ENCODE data around the gene CNDP2.
A peak's percentile ranks its signal among the peaks of the same experiment; 100 is the strongest.

Gene CNDP2

DNA sequence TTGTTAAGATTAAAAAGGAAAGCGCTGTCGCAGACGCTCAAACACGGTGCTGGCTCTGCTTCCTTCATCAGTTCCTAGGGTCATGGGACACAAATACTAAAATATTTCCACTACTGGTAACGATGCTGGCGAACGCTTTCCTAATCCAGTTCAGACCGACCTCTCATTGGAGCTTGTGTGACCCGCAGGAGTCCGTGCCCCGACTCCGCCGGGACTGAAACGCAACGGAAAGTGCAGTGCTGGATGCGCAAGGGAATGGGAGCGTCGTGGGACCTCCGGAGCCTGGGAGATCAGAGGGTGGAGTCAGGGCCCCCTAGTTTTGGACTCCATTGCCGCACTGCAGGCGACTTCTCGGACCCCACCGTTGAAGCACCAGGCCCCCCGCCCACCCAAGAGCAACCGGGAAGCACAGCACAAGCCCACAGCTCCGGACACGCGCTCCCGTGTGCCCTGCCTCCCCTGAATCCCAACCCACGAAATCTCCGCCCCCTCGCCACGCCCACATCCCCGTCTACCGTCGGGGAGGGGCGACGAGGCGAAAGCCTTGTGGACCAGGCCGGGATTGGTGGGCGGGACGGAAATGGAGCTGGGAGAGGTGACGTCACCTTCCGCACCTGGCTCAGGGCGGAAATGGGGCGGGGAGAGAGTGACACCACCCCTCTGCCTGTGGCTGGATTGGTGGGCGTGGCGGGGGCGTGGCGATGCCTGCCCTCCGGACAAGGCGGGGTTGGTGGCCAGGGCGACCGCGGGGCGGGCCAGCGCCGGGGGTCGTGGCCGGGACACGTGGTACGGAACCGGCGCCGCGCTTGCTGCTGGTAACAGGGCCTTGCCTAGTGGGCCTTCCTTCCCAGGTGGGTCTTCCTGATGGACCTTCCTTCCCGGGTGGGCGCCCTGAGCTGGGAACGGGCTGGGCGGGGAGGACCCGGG lies at the start of gene CNDP2:
Gene CNDP2 (plus strand): TSS at position 783 of the 927 bp plus-strand sequence. CDS start 3,611 bp downstream, outside the sequence.
- FAIRE-seq: peak; percentile 97

DNA sequence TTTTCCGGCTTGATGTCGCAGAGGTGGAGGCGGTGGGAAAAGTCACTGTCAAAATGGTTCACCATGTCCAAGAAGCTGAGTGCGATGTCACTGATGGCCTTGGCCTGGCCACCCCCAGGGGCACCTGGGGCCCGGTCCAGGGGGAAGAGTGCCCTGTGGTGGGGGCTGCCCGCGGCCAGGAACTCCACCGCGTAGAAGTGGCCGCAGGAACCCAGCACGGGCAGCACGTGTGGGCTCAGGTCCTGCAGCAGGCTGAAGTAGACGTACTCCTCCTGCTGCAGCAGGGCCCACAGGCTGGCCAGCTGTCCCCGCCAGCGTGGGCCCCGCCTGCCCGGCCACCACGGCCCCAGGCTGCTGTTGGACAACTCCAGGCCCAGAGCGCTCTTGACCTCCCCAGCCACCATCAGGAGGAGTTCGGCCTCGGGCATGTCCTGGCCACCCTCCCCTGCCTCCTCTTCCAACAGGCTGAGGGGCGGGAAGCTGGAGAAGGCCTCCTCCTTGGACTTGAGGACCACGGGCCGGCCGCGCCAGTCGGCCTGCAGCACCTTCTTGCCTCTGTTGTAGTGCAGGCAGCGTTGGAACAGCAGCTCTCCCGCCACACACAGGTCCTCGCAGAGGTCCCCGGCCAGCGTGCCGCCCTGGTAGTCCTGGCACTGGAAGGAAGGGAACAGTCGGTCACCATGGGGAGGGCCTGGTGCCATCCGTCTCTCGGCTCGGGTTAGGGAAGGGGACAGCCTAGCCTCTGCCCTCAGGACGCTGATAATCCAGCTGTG lies 49.3 kb upstream of the CNDP2 start:
- no peak for FAIRE-seq

DNA sequence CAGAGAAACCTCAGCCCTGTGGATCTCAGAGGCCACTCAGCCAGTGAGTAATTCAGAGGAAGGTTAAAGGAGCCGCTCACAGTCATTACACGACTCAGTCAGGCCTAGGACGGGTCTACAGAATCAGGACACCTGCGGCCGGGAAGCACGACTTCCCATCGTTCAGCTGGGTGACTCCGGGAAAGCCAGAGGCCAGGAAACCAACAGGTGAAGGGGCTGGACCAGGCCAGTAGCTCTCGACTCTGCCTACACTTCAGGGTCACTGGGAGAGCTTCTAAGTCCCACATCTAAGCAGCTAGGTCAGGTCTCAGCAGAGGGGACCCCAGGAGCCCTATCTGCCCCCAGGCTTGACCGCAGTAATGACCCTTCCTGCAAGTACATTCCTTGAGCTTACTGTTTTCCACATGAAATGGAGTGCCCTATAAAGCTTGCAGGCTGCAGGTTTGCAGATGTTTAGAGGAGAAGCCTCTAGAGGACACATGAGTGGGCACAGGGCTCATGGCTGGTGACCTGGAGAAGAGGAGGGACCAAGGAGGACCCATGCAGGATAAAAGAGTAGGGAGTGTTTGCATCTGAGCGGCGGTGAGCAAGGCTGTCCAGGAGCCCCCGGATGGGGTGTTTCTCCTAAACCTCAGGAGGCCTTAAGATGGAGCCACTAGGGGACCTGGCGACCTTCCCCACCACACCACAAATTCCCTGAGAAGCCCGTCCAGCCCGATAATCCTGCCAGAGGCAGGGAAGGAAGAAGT lies 48.6 kb upstream of the CNDP2 start:
- no peak for FAIRE-seq

DNA sequence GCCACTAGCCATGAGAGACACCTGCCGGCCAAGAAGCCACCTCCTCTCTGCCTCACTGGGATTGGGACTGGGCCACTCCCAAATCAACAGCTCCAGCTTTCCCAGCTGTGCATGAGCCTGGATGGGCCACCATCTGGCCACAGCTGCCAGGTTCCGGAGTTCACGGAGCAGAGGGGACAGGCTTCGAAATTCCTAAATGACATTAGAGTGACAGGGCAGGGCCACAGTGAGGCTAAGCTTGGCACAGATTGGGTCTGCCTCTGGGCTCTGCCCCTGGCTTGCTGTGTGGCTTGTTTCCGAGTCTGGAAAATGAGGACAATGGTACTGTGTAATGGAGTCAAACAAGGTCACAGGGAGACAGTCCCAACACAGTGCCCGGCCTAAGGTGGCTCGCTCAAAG lies 45.5 kb upstream of the CNDP2 start:
- no peak for FAIRE-seq

DNA sequence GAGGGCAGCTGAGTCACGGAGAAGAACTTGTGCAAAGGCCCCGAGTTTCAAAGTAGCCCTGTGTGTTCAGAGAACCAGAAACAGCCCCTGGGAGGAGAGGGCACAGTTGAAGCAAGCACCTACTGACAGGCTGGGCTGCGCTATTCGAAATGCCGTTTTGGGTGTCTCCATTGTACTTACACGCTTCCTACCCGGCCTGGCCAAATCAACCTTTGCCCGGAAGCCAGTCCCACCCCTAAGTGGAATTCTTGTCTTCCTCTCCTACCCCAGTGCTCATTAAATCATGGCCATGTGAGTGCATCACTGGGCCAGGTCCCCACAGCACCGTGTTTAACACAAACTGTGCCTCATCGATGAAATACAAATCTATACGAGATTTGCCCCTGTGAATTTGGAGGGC lies 45.0 kb upstream of the CNDP2 start:
- FAIRE-seq: no peak

DNA sequence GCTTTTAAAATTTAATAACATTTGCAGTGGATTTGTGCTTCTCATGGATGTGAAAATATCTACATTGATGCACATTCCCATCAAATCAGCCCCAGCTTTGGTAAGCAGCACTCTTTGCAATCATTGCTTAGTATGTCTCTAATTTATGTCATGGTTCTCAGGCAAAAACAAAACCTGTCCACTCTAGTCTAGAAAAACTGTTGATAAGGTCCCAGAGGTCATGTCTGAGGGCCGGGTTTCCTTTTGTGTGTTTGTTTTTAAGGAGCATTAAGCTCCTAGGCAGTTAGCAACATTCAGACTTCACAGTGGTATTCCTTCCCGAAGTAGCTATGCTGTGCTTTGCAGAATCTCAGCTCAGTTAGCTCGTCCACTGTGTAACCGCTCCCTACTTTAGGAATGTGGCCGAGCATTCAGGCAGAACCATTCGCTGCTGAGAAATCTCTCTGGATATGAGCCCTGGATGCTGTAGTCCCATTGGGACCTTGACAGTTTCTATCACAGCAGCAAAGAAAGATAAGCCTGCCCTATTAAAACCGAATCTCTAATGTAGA lies 43.1 kb upstream of the CNDP2 start:
- no peak for FAIRE-seq

DNA sequence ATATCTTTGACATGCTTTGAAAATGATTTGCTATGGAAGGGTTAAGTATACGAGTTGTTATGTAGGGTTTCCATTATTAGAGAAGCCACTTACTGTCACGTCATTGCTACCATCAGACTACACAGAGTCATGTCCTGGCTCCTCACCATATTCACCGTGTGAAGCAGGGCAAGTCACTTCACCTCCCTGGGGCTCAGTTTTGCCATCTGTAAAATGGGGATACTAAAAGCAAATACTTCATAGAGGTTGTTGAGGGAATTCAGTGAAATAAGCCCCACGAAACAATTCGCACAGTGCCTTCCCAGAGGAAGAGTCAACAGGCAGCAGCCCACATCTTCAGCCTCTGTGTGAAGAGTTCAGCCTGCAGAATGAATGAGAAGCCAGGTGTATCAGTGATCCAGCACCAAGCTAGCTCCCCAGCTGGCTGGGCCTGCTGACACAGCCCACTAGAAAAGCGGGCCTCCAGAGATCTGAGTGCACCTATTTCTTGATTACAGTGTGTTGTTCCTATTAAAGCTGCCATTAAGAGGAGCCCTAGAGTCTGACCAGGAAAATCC lies 42.4 kb upstream of the CNDP2 start:
- no peak for FAIRE-seq

DNA sequence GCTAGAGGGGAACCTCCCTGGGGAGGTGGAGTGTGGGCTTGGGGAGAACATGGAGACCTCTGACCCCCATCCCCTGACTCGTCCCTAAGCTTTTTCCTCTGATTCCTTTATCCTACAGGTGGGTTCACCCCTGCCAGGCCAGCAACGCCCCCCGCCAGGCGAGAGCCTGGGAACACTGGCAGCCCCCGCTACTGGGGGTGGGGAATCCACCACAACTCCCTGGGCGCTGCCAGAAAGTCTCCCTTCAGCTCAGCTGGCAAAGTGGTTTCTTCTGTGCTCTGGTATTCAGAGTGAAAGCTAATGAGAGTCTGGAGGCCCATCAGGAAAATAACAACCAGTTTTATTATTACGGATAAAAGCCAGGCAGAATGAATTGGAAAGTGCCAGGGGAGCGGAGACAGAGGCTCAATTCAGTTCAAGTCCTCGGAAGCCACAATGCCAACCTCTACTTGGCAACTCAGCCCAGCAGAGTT lies 41.8 kb upstream of the CNDP2 start:
- no peak for FAIRE-seq

DNA sequence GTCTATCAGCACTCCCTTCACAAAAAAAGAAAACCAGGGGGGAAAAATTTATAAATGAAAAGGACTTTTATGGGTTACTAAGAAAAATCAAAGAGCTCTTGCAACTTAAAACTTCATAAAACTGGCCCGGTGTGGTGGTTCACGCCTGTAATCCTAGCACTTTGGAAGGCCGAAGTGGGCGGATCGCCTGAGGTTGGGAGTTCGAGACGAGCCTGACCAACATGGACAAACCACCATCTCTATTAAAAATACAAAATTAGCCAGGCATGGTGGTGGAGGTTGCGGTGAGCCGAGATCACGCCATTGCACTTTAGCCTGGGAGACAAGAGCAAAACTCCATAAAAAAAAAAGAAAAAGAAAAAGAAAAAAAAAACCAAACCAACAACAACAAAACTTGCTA lies 40.8 kb upstream of the CNDP2 start:
- FAIRE-seq: no peak

DNA sequence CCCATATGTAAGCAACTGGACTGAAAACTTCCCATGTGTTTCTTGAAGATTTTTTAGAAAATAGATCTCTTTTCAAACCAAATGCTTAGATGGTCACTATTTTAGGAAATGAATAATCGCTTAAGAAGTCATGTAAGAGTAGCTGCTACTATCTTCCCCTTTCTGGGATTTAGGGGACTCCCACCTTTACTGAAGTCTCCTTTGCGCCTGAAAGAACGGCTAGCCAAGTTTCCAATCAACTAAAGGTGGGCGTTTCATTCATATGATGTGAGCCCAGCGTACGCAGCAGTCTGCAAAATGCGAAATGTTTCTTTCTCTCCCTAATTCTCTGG lies 40.2 kb upstream of the CNDP2 start:
- FAIRE-seq: no peak

DNA sequence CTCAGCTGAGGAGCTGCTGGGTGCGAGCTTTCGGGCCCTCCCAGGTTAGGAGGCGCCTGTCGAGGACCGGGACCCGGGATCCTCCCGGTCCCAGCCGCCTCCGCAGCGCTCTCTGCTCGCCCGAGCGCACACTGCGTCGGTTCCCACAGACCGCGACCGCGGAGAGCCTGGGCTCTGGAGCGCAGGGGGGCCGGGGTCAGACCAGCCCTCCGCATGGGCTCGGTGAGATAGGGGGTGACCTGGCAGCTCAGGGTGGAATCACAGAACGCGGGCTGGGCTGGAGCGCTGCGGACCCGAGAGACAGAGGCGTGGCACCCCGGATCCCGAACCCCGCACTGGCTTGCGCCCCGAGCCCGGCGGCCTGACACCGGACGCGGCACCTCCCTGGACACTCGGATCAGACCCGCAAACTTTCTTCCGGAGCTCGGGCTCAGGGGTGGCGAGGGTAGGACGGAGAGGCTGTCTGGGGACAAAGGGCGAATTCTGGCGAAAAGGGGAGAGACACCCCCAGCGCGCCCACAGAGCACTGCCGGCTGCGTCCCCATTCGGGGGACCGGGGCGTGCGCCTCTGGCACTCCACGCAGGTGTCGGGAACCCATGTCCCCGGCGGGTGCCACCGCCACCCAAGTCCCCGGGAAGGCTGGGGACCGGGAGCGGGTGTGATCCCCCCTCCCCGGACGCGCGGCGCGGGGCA lies 39.7 kb upstream of the CNDP2 start:
- no peak for FAIRE-seq

DNA sequence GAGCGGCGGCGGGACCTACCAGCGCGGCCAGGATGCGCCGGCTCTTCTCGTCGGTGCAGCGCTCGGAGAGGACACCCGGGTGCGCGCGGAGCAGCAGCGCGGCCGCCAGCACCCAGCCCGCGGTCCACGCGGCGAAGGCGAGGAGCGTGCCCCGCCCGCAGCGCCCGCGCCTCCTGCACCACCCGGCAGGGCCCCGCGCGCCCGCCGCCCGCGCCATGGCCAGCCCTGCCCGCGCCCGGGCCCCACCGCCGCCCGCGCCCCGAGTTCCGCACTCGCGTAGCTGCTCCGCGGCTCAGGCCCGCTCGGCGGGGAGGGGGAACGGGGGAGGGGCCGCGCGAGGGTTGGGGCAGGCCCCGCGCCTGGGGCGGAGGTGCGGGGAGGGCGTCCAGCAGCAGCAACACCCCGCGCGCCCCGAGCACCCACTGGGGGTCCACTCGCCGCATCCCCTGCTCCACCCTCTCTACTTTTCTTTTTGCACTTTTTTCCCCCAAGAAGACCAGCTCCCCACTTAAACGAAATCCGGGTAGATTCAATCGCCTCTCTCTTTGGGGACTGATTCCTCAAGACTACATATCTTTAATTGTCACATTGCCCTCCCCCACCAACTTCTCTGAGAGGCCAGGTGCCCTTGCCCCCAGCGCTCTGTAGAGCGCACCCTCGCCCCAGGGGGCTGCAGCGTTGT lies 39.0 kb upstream of the CNDP2 start, which contains the start of gene DIPK1C:
Gene DIPK1C (minus strand): TSS at position 266 of the 682 bp plus-strand sequence. CDS start 49 bp downstream, at position 217.
- FAIRE-seq: no peak

DNA sequence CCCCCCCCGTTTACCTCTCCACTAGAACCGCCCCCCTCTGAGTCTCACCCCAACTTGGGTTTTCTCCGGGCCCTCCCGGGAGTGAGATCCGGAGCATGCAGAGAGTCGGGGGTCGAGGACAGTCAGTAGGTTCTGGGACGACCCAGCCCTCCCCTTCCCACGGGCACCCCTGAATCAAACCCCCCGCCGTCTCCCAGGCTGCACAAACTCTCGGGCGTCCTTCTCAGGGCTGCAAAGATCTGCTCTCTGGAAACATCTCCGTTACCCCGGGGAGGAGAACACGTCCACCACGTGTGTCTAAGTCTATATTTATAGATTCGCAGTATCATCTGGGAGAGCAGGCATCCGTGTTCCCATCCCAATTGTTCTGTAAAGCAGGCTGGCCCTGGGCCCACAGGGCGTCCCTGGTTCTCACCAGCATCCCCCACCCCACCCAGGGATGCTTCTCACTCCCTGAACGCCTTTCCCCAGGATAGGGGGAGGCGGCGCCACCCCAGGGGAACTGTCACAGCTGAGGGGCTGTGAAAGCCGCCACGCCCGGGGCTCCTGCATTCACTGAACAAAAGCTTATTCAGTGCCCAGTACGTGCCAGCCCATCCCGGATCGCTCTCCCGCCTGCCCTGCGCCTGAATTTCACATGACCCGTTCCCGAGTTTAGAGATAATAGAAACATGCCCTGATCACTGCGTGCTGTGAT lies 38.3 kb upstream of the CNDP2 start:
- FAIRE-seq: no peak

DNA sequence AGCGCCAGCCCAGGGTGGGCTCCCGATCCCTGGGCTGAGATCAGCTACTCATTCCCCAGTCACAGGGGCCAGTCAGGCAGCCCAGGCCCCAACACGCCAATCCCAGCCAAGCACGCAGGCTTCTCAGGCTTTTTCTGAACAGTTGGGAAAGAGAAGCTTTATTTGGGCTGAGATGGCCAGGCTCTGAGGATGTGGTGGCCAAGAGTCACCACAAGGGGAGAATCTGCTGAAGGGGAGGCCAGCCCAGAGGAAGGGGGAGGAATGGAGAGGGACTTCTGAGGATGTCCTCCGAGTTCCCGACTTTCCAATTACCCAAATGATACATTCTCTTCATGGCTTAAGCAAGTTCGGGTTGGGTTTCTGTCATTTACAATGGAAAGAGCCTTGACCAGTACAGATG lies 36.3 kb upstream of the CNDP2 start:
- no peak for FAIRE-seq

DNA sequence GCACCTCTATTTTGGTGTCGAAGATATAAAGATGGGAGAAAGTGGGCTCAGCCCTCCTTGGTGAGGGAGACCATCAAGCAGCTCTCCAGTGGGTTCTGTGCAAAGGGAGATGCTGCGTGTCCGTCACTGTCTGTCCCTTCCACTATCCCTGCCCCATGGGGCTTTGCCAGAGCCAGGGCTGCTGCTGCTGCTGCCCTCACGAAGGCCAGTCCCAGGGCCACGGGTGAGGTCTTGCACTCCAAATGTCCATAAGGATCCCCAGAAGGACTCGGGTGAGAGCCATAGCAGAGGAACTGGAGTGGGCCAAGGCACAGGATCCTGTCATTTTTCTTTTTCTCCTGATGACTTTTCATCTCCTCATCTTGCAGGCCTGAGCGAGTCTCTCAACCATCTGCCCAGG lies 35.3 kb upstream of the CNDP2 start:
- FAIRE-seq: no peak

DNA sequence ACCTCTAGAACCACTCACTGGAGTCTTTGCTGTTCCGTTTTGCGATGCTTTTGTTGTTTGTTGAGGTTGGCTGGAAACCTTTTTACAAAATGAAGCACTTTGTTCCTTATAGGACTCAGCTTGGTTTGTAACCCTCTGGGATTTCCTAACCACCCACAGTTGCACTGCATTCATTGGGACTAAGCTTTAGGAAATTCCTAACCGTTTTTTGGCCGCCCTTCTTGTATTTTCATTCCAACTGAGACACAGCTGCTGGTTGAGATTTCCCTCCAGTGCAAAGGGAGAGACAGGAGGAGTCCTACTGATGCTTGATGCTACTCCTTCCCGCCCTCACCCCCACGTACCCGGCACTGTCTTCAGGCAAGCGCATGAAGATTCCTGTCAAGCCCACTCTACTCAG lies 32.9 kb upstream of the CNDP2 start:
- no peak for FAIRE-seq

DNA sequence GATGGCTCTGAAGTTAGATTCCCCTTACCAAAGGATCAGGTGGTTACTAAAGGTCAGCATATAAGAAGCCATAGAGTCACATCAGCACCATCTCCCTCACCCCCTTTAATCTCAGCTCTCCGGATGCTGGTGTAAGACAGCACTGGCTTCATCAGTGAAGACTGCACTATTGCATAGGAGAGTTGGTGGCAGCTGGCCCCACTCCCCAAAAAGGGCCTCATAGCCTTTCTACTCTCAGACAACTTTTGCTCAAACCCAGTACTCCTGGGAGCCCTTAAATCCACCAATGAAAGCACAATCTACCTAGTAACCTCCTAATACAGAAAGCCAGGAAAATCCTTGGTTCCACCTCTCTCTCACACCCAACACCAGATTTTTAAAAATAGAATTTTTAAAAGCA lies 32.2 kb upstream of the CNDP2 start:
- no peak for FAIRE-seq

DNA sequence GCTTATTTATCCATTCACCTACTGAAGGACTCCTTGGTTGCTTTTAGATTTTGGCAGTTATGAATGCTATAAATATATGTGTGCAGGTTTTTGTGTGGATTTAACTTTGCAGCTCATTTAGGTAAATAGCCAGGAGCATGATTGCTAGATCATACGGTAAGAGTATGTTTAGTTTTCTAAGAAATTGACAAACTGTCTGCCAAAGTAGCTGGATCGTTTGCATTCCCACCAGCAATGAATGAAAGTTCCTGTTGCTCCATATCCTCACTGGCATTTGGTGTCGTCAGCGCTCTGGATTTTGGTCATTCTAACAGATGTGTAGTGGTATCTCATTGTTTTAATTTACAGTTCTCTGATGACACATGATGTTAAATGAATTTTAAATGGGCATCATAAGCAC lies 30.4 kb upstream of the CNDP2 start:
- no peak for FAIRE-seq

DNA sequence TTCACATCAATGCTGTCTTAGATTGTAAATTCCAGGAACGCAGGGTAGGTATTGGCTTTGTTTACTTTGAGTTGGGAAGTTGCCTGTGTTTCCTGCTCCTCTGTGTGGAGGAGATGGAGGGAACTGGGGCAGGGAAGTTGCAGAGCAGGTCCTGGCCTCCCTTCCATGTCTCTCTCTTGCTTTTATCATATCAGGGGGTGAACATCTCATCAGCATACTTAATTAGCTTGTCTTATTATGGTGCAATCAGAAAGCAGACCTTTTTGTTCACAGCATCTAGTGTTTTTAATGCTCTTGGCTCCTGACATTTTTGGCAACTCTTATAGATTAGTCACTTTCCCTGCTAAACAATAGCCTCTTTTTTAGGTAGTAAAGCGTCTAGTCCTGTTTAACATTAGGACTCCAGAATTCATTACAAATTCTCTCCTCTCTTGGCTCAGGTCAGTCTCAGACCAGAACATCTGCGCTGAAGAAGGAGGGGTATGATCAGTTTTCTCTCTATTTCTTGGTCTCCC lies 27.6 kb upstream of the CNDP2 start:
- FAIRE-seq: no peak

DNA sequence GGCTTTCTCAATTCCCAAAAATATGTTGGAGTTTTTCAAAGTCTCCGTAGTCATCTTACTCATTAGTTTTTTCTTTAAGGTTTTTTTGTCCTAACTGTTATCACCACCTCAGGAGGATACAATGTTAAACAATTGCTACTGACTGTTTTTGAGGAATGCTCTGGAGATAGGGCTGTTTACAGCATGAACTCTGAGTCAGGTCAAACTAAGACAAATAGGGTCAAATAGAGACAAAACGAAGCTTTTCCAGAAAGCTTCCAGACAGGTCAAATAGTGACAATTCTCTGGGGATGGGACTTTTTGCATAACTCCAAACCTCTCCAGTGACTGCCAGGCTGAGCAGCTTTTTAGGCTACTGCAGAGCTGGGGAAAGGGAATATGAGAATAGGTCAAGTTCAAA lies 23.9 kb upstream of the CNDP2 start:
- FAIRE-seq: no peak
